GM21447 (cell line): ENCODE data around the gene GET4.

Experiments used
- ATAC-seq: cut with Tn5 transposase; IDR thresholded peaks from one replicate; pipeline ENCODE4 v1.9.1; 2021; ENCODE audit not compliant: unreplicated experiment

The GET4 gene

DNA sequence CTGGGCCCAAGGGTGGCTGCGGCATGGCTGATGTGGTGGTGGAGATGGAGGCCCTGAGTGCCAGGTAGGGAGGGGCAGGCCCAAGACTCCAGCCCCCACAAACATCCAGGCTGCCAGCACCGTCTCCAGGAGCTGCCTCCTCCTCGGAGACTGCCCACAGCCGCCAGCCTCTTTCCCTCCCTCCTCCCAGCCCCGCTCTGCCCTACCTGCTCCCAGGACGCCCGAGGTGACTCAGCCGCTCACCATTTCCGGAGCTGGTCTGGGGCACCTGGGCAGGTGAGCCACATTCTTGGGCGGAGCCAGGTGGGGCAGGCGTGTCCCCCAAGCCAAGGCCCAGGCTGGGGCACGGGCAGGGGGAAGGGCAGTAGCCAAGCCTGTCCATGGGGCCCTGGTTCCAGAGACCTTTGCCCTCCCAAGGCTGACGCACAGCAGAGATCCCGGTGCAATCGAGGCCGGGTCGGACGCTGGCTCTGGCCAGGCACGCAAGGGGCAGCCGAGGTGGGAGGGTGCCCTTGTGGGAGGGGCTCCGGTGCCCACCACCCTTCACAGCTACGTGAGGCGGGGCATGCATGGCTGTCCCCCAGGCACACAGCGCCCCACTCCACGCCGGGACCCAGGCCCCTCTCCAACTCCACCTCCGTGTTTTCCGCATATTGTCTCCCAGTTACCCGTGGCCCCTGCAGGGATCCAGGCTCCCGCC, 69.4 kb downstream of the GET4 start:
- ATAC-seq = no peak
